HG02943 (cell line): ENCODE results near the gene ARHGAP35.
"Not testable (repeated sequence)": the region's sequence is repeated elsewhere in the genome, so short reads cannot be mapped to it uniquely, and the experiment has no call there.

Experiments used
- ATAC-seq: cut with Tn5 transposase; IDR thresholded peaks from one replicate; pipeline ENCODE4 v1.9.1; 2021; ENCODE audit warnings: mild to moderate bottlenecking, low read depth, moderate library complexity; ENCODE audit not compliant: unreplicated experiment

ARHGAP35 gene

DNA sequence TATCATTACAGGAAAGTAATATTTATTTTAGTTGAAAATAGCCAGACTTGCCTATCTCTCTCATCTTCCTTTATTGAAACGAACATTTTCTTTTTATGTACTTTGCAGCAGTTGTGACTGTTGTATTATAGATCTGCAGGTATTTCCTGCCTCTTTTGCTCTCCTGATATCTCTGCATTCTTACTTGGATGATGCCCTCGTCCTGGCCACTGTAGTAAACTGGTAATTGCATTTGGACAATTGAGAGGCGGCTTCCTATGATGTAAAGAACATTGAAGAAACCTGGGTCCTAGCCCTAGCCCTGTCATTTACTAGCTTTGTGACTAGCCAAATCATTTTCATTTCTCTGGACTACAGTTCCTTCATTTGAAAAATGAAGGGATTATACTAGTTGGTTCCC, 6.4 kb downstream of the ARHGAP35 start:
- ATAC-seq: no peak

- ATAC-seq: no peak
These were observed 7.4 kb downstream of the ARHGAP35 start for GRCh38 chr19:46868025-46868802.

GRCh38 chr19:46871173-46871572, 10.4 kb downstream of the ARHGAP35 start:
- ATAC-seq: not testable (repeated sequence)

DNA sequence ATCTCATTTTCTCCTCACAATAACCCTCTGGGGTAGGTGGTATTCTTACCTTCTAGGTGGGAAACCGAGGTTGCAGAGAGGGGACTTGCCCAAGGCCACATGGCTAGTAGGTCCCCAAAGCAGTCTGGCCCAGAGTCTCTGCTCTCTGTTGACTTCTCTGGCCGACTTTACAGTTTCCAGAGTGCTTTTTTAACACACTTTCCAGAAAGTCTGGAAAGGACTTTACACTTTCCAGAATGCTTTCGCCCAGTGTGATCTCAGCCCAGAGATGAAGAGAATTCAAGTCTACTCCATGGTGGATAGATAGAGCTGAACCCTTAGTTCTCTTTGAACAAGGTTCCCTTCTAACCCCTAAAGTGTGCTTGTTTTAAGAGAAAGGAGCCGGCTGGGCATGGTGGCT, 12.2 kb downstream of the ARHGAP35 start:
- no peak for ATAC-seq

DNA sequence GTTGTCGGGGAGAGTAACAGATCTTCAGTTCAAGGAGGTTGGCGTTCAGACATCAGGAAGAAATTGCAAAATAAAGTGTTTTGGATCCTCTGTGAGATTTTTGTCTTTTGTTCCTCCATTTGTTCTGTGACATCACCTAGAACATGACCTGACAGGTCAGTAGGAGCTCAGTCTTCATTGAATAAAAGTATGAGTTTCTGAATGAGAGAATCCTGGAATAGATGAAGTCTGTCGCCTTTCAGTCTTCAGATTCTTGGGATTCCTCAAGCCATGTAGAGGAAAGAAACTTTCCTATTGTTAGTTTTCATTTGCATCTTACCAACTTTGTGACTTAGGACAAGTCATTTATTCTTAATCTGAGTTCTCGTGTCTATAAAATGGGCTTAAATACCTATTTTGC, 14.4 kb downstream of the ARHGAP35 start:
- no peak for ATAC-seq

- ATAC-seq: no peak
These were observed 14.9 kb downstream of the ARHGAP35 start for GRCh38 chr19:46875657-46876056.

GRCh38 chr19:46878613-46879375, 18.0 kb downstream of the ARHGAP35 start:
- no peak for ATAC-seq

- ATAC-seq: no peak
These were observed 19.6 kb downstream of the ARHGAP35 start for GRCh38 chr19:46880431-46880830.

GRCh38 chr19:46881092-46881491, 20.3 kb downstream of the ARHGAP35 start:
- no peak for ATAC-seq

GRCh38 chr19:46882034-46882433, 21.2 kb downstream of the ARHGAP35 start:
- ATAC-seq: no peak

- not testable (repeated sequence) for ATAC-seq
These were observed 22.0 kb downstream of the ARHGAP35 start for GRCh38 chr19:46882751-46883150.

- ATAC-seq: no peak
These were observed 24.6 kb downstream of the ARHGAP35 start for GRCh38 chr19:46885411-46885810.

DNA sequence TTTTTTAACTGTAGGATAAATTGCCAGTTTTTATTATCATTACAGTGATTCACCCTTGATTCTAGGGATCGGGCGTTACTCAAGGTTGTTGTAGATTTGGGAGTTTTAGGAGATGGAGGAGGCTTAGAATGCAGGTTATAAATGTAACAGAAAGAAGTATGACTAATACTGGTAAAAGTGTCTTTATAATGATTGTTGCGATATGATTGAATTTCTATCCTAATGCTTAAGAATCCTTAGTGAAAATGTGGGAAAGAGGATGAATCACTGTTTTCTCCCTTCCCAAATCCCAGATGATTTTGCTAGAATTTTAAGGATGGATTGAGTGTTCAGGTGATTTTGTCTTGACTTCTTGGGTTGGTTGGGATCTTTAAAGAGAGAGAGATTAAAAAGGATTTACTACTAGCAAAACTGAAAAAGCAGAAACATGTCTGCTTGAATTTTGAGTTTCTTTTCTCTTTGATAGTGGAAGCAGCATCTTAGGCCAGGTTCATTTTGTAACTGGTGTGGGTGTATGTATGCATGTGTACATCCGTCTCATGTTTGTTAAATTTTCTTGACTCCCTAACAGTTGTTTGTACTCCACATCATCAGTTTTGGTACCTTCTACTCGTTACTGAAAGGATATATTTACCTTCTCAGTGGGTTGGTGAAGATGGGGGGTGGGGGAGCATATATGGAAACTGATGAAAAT, 25.9 kb downstream of the ARHGAP35 start:
- no peak for ATAC-seq

- ATAC-seq: no peak
These were observed 26.5 kb downstream of the ARHGAP35 start for GRCh38 chr19:46887240-46887782.

DNA sequence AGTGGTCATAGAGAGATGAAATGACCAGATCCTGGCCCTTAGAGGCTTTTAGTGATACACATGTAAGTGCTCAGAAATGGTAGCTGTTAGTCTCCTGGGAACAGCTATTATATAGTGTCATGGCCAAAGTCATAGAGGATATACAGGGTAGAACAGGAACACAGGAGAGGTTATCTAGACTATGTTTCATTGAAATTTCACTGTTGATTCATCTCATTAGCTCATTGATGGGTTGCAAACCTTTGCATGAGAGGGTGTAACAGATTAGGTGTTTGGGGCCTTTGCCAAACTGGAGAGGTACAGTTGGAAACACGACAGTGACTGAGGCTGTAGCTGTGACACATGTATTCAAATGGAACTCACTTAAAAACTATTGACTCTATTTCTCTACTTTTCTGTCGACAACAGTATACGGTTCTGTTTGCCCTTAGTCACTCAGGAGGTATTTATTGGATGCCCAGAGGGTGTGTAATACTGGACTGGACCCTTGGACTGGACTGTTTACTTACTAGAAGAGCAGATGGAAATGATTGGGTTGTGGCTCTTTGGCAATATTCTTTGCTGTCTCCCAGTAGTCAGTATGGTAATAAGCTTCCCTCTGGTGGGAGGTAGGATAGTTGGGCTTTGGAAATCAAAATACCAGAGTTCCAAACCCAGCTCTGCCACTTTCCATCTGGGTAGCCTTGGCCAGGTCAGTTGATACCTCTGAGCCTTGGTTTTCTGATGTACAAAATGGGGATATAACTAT, 29.8 kb downstream of the ARHGAP35 start:
- ATAC-seq: no peak

DNA sequence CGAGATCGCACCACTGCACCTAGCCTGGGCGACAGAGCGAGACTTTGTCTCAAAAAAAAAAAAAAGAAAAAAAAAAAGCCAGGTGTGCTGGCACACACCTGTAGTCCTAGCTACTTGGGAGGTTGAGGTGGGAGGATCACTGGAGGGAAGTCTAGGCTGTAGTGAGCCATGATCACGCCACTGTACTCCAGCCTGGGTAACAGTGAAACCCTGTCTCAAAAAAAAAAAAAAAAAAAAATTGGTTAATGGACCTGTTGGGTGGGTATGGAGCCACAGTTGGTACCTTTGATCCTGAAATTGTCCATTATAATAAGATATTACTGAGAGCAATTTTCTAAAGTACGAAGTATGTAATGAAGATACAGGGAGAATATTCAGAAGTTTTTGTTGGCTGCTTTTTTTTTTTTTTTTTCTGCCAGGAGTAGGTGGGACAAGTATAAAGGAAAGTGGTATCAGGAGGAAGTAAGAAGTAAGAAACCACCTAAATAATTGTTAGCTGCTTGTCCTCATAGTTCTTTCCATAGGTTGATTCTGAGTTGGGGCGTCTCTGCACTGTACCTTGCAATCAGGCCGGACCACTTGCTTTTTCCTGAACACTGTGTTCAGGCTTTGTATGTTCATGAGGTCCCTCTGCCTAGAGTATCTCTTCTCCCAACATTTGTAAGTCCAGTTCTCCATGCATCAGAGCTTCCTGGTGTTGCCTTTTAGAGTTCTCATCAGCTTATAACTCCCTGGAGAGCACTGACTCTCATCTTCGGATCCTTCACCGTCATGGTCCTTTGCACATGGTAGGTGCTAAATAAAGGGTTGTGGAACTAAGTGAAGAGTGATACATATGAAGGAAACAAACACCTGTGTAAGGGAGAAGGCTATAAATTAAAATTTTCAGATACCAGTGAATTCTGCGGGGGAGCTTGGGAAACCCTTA, 31.7 kb downstream of the ARHGAP35 start:
- ATAC-seq: no peak

- ATAC-seq: no peak
These were observed 35.4 kb downstream of the ARHGAP35 start for GRCh38 chr19:46896076-46896794.

DNA sequence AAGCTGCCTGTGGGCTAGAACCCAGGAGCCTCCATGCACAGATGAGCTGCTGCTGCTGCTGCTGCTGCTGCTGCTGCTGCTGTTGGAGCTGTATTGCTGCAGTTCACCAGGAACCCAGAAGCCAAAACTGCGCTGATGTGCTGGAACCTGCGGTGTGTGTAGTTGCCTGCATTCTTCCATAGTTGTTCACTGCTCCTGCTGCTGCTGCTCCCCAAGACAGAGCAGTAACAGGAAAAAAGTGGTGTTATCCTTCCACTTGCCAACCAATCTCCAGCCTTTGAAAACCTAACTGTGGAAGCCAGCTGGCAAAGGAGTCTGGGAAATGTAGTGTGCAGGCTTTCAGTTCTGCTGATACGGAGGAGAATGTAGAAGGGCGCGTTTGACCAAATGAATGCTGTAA, 37.9 kb downstream of the ARHGAP35 start:
- ATAC-seq: no peak

- ATAC-seq: no peak
These were observed 39.5 kb downstream of the ARHGAP35 start for GRCh38 chr19:46900341-46900740.
